ENCODE measurements around the gene ITPRIP. TPM values are rescaled to one million over a fixed set of nuclear protein-coding genes. Genes with fewer than 3 reads are reported as not detected.

The ITPRIP gene
- total RNA-seq, 1 donor from 2014 or later = 1.6 TPM

GRCh38 chr10:104277785-104278184 lies 60.5 kb downstream of the ITPRIP start:
- peaks cover 5% of the 10 kb centered on the region for H3K27me3 ChIP-seq
- H3K4me2 ChIP-seq = no peak overlapping the region
- Mint-ChIP-seq H3K27me3 (ENCODE audit: insufficient read depth, low read depth) (no peaks in the 10 kb centered on the region), H3K27ac (no peak overlapping the region), H3K4me3 (no peak overlapping the region), H3K9me3 (no peaks in the 10 kb centered on the region), H3K4me1 (peaks cover 8% of the 10 kb centered on the region), H3K36me3 (no peaks in the 10 kb centered on the region)
- H3K4me1 ChIP-seq = no peaks in the 10 kb centered on the region
- no peak overlapping the region for H3K9ac ChIP-seq
- no peaks in the 10 kb centered on the region for H3K36me3 ChIP-seq
- H4K20me1 ChIP-seq (ENCODE audit: low read depth) = no peaks in the 10 kb centered on the region
- H3K9me3 ChIP-seq (ENCODE audit: low read depth) = no peaks in the 10 kb centered on the region
- DNase-seq (ENCODE audit: low spot score) = no peak
- H3K79me2 ChIP-seq (ENCODE audit: low read depth) = no peaks in the 10 kb centered on the region
- no peak overlapping the region for H3K4me3 ChIP-seq
- no peak overlapping the region for H3K27ac ChIP-seq
- H2AFZ ChIP-seq (replicated peaks) = no peak overlapping the region
- no peaks in the 10 kb centered on the region for H3F3A ChIP-seq (ENCODE audit: low read depth)
- TF ChIP-seq EZH2phosphoT487 (IDR thresholded peaks at IDR 0.05) (no peak), CTCF (IDR thresholded peaks at IDR 0.05) (no peak), EZH2 (IDR thresholded peaks at IDR 0.05) (no peak)

- Histone ChIP-seq H3K27me3 (peaks cover 5% of the 10 kb centered on the region), H3K36me3 (no peaks in the 10 kb centered on the region), H3K9me3 (ENCODE audit: low read depth) (no peaks in the 10 kb centered on the region), H3K4me2 (no peak overlapping the region), H3K9ac (no peak overlapping the region), H3K4me3 (no peak overlapping the region), H4K20me1 (ENCODE audit: low read depth) (no peaks in the 10 kb centered on the region), H3F3A (ENCODE audit: low read depth) (no peaks in the 10 kb centered on the region), H3K27ac (no peak overlapping the region), H3K4me1 (no peaks in the 10 kb centered on the region), H2AFZ (replicated peaks) (no peak overlapping the region), H3K79me2 (ENCODE audit: low read depth) (no peaks in the 10 kb centered on the region)
- Mint-ChIP-seq H3K4me1 (peaks cover 8% of the 10 kb centered on the region), H3K4me3 (no peak overlapping the region), H3K36me3 (no peaks in the 10 kb centered on the region), H3K9me3 (no peaks in the 10 kb centered on the region), H3K27ac (no peak overlapping the region), H3K27me3 (ENCODE audit: insufficient read depth, low read depth) (no peaks in the 10 kb centered on the region)
- no peak for DNase-seq (ENCODE audit: low spot score)
- TF ChIP-seq EZH2 (IDR thresholded peaks at IDR 0.05) (no peak), EZH2phosphoT487 (IDR thresholded peaks at IDR 0.05) (no peak), CTCF (IDR thresholded peaks at IDR 0.05) (no peak)
Measured at GRCh38 chr10:104276192-104276591, 62.1 kb downstream of the ITPRIP start.

GRCh38 chr10:104274762-104275721 lies 63.2 kb downstream of the ITPRIP start:
- no peaks in the 10 kb centered on the region for H3K4me1 ChIP-seq
- H3K4me2 ChIP-seq = peak overlapping the region; percentile 70
- H3K9me3 Mint-ChIP-seq = no peaks in the 10 kb centered on the region
- no peak overlapping the region for H3K27ac Mint-ChIP-seq
- H3K27ac ChIP-seq = no peak overlapping the region
- DNase-seq (ENCODE audit: low spot score) = peak; percentile 73
- H3F3A ChIP-seq (ENCODE audit: low read depth) = no peaks in the 10 kb centered on the region
- peaks cover 5% of the 10 kb centered on the region for H3K27me3 ChIP-seq
- no peak overlapping the region for H3K9ac ChIP-seq
- H3K9me3 ChIP-seq (ENCODE audit: low read depth) = no peaks in the 10 kb centered on the region
- no peaks in the 10 kb centered on the region for H4K20me1 ChIP-seq (ENCODE audit: low read depth)
- peak overlapping the region; percentile 43 for H3K4me3 ChIP-seq
- peak overlapping the region; percentile 95 for H2AFZ ChIP-seq (replicated peaks)
- no peaks in the 10 kb centered on the region for H3K36me3 ChIP-seq
- H3K4me3 Mint-ChIP-seq = no peak overlapping the region
- no peaks in the 10 kb centered on the region for H3K27me3 Mint-ChIP-seq (ENCODE audit: insufficient read depth, low read depth)
- TF ChIP-seq CTCF (IDR thresholded peaks at IDR 0.05) = peak; percentile 88
- TF ChIP-seq EZH2 (IDR thresholded peaks at IDR 0.05) = no peak
- no peak for TF ChIP-seq EZH2phosphoT487 (IDR thresholded peaks at IDR 0.05)
- H3K4me1 Mint-ChIP-seq = peaks cover 11% of the 10 kb centered on the region
- no peaks in the 10 kb centered on the region for H3K79me2 ChIP-seq (ENCODE audit: low read depth)
- H3K36me3 Mint-ChIP-seq = no peaks in the 10 kb centered on the region

All from neural progenitor cell (in vitro differentiated cells).